T-helper 1 cell (primary cell): ENCODE measurements around the gene PCCA.
"Not testable (repeated sequence)": the region's sequence is repeated elsewhere in the genome, so short reads cannot be mapped to it uniquely, and the experiment has no call there.

Experiments
- DNase-seq, 5 donors: peaks; one replicate each; pipeline ENCODE4 v3.0.0-alpha.2; 2012 to 2020

The PCCA gene

DNA sequence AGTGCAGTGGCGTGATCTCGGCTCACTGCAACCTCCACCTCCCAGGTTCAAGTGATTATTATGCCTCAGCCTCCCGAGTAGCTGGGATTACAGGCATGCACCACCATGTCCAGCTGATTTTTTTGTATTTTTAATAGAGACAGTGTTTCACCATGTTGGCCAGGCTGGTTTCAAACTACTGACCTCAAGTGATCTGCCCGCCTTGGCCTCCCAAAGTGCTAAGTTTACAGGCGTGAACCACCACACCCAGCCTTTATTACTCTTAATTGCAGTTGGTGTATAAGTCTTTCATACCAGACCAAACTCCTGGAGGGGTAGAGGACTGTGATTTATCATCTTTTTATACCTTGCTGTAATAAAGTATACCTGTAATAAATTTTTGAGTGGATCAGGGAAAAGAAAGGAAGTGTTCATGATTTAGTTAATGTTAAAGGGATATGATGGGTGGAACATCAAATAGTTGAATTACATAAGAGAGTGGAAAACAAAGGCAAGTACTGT is 52.6 kb downstream of the PCCA start:
- not testable (repeated sequence) for DNase-seq

DNA sequence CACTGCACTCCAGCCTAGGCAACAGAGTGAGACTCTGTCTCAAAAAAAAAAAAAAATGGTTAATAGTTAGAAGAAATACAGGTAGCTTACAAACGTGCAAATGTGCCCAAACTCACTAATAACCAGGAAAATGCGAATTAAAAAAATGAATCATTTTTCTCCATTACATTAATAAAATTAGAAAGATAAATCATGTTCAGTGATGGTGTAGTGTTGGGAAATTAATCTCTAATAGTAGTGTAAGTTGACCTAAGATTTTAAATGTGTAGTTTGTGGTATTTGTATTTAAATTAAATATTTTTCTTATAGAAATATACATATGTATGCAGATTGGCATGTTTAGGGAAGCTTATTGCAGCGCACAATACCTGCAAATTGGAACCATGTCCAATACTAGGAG is 57.6 kb downstream of the PCCA start:
- no peak for DNase-seq

DNA sequence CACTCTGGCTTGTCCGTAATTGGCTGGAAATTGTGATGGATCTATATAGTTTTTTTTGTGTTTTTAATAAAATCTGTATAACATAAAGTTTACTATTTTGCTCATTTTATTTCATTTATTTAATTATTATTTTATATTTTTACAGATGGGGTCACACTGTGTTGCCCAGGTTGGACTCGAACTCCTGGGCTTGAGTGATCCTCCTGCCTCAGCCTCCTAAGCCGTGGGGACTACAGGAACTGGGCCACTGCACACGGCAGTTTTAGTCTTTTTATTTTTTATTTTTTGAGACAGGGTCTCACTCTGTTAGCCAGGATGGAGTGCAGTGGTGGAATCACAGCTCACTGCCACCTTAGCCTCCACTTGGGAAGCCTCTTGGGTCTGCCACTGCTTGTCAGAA is 58.9 kb downstream of the PCCA start:
- DNase-seq: no peak

DNA sequence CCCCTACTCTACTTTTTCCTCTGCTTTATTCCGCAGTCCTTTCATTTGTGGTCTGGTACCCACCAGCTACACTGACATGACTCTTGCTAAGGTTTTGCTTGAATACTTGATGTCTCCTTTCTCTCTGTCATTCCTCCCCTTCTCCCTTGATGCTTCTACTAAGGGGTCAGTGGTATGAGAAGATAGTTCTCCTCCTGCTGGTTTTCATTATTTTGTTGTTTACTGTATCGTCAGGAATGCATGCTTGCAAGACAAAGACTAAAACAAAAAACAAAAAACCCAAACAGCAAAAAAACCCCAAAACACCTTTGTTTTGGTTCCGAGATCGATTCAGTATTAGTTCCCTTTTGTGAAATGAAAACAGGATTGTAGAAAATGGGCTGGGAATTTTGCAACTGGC is 59.5 kb downstream of the PCCA start:
- no peak for DNase-seq

DNA sequence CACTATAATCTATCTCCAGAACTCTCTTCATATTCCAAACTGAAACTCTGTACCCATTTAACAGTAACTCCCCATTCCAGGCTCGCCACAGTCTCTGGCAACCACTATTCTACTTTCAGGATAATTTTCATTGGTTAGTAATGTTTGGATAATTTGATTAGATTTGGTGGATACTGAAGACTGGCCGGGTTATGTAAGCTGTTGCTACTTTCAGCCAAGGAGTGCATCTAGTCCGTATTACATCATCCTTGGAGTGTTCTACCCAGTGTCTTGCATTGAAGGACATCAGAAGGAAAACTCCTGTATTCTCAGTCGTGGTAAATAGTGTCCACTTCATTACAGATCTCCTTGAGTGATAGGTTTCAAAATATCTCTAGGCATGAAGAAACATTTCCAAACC is 60.5 kb downstream of the PCCA start:
- DNase-seq: no peak

DNA sequence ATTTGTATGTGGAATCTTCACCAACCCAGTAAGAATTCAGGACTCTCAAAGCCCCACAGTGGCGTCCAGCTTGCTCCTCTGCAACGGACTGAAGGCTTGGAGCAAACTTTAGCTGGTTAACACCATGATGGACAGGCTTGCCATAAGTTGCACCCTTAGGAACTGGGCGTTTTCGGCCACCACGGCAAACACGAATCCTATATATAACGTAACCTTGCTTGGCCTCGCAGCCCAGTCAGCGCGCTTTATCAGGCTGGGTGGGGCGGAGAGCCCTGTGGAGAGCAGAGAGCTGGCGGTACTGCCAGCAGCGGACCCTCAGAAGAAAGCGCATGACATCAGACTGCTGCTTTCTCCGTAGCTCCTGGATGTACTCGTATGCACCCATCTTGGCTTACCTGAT is 61.8 kb downstream of the PCCA start:
- not testable (repeated sequence) for DNase-seq

DNA sequence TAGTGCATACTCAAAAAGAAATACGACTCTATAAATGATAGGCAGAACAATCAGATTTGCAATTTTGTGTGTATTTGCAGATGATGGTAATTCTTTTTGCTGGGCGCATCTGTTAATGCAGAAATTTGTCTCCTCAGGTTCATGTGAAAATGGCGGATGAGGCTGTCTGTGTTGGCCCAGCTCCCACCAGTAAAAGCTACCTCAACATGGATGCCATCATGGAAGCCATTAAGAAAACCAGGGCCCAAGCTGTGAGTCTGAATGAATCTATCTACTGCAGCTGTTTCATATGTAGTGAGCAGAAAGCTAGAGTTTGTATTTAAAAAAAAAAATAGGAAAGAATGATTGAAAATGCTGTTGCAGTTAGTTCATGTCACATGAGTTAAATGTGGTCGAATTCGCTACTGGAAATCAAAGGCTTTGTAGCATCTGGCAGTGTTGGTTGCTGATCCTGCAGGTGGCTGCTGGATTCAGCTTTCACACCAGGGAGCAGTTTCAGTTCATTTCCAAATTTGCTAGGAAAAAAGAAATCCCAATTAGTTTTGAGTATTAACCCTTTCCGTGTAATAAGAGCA is 66.0 kb downstream of the PCCA start:
- DNase-seq: no peak

DNA sequence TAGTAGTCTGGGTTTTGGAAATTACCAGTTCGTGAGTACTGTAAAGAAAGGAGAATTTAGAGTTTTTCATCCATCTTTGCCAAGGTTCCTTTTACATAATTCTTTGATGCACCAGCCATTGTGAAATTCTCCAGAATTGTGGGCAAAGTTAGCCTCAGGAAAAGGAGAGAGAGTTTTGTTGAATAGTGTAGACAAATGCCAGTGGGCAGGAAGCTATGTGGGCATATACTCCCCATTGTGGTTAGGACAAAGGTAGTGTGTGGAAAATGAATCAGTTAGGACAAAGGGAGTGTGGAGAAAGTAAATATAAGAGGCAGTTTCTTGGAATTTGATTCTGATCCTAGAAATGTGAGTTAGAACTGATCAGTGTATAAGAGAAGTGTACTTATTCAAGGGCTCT is 67.9 kb downstream of the PCCA start:
- no peak for DNase-seq

DNA sequence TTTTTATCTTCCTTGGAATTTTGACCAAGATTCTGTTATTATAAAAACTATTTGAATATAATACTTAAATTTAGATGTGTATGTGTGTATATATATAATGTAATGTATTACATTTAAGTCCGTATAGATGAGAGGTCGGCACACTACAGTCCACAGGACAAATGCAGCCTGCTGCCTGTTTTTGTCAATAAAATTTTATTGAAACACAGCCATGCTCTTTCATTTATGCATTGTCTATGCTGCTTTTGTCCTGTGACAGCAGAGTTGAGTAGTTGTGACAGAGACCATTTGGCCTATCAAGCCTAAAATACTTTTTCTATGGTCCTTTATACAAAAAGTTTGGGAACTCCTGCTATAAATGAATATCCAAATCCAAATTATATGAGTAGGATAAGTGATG is 69.7 kb downstream of the PCCA start:
- no peak for DNase-seq

DNA sequence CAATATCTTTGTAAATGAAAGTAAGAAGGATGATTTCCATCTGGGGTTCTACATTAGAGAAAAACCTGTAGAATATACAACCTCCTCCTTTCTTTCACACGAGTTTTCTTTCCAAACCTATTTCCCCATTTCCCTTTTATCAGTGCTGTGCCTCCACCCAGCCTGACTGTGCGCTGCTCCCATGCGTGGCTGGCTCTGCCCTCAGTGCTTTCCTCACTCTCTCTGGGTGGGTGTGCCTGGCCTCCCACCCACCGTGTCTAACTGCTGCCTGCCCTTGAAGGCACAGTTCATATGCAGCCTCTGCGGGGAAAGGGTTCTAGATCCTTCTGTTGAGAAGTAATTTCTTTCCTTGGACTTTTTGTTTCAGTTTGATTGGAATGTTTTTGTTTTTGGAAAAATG is 70.7 kb downstream of the PCCA start:
- DNase-seq: no peak

DNA sequence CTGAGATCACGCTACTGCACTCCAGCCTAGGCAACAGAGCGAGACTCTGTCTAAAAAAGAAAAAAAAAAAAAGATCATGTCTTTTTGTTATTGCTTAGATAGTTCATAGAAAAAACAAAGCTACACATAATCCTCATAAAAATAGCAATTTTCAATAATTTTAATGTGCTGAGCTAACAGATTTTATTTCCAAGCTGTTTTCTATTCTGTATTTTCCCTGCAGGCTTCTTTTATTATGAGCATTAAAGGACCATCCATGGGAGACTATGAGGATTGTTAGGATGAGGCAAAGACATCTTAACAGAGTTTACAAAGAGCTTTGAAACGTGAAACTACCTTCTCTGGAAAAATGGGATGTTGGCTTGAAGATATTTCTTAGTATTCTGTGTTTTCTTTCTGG is 71.6 kb downstream of the PCCA start:
- no peak for DNase-seq

DNA sequence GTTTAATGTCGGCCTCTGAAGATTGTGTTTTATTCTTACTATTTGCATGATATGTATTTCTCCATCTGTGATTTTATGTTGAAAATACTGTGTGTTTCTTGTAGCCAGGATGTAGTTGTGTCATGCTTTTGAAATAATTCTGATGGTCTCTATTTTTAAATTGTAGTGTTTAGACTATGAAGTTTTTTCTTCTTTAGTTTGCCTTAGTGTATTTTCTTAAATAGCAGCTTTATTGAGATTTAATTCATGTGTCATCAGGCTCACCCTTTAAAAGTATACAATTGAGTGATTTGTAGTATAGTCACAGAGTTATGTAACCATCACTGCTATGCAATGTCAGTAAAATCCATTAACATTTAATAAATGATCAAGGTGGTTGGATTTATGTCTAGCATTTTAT is 74.5 kb downstream of the PCCA start:
- no peak for DNase-seq

DNA sequence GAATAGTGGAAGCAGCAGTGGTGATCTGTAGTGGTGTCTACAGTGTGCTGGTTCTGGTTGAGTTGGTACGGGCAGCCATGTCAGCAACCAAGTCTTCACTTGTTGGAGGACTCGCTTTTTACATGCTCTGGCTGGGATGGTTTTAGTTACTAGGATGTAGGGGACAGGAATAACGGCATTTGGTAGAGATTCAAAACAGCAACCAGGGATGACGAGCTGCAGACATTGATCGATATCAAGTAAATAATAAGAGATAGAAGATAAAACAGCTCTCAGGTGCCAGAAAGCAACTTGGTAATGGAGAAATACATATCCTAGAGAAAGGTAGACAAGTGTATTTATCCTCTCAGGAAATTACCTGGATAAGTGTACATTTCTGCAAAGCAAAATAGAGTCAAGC is 84.3 kb downstream of the PCCA start:
- no peak for DNase-seq

DNA sequence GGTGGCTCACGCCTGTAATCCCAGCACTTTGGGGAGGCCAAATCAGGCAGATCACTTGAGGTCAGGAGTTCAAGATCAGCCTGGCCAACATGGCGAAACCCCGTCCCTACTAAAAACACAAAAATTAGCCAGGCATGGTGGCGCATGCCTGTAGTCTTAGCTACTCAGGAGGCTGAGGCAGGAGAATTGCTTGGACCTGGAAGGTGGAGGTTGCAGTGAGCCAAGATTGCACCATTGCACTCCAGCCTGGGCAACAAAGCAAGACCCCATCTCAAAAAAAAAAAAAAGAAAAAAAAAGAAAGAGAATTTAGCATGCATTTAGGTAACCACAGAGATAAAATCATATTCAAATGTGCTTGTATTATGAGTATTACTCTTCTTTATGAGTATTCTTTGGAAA is 85.6 kb downstream of the PCCA start:
- not testable (repeated sequence) for DNase-seq

DNA sequence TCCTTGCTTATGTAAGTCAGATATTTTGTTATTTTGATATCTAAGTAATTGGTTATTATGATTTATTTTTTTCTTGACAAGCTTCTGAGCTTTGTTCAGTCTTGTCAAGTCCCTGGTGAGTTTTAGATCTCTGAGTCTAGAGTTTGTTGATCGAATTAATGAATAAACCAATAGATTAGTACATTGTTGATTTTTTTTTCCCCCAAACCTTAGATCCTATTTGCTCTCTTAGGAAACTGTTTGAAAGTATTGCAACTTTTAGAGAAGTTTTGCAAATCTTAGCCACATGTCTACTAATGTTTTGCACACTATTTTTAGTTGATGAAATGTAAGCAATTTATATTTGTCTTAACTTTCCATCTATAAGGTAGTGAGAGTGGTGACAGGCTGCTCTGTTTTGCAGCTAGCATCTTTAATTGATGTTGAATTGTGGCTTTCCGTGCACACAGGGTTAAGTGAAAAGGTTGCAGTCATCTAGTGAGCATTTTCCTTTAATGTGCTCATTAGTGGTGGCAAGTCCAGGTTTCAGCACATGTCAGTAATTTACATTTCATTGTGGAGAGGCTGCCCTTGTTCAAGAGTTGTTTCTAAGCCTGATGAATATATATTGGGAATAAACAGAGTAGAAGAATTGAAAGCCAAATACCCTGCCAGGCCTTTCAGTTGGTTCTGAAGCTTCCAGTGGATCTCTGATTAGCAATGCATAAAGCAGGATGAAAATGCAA is 86.3 kb downstream of the PCCA start:
- DNase-seq: no peak

DNA sequence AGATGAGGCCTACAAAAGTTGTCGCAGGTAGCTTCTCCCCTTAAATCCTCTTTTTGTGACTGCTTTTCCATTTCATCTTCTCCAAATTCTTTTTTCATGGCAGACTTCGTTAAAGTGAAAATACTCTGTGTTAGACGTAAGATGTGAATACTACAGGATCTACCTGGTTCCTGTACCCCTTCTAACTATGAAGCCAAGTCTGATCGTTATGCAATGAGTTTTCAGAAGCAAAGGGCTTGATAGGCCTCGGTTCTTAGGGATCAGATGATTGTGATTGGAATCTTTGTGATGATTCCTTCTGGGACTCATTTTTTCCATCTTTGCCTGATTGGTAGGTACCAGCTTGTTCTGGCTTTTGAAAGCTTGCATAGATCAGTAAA is 86.9 kb downstream of the PCCA start:
- DNase-seq: no peak

DNA sequence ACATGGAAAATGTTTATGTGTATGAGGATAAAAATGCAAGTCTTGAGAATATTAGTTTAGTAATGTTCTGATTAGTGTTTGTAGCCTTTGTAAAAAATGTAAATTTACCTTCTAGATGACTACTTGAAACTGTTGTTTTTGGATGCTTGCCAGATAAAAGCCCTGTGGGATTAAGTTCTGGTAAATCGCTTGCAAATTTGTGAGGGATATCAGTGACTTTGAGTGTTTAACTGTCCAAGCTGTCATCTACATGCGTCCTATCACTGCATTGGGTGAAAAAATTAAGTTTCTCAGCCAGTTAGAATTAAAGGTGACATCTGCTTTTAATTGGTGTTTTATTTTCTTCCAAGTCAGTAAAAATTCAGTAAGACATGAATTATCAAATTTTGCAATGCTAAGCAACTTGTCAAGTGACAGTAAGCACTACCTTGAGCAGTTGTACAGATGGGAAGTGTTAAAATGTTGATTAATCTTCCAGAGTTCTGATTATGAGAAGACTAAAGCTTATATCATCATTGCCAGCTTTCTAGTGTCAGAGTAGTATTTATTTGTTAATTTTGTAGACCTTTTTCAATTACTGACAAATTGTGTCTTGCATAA is 88.0 kb downstream of the PCCA start:
- DNase-seq: no peak

DNA sequence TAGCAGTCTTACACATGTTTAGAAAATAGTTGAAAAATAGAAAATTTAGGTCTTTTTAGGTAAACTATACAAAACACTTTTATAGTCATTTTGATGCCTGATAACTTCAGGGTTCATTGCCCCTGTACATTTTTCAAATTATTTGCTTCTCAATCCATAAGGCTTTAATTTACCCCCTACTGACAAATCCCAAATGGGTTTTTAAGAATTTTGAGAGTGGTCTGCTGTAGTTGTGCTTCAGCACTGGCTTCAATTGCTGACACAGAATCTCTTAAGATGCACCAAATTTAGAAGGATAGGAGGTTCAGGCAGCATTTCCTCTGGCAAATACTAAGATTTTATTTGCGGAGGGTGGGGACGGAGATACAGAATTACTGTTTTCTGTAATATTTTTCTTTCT is 89.4 kb downstream of the PCCA start:
- DNase-seq: no peak

DNA sequence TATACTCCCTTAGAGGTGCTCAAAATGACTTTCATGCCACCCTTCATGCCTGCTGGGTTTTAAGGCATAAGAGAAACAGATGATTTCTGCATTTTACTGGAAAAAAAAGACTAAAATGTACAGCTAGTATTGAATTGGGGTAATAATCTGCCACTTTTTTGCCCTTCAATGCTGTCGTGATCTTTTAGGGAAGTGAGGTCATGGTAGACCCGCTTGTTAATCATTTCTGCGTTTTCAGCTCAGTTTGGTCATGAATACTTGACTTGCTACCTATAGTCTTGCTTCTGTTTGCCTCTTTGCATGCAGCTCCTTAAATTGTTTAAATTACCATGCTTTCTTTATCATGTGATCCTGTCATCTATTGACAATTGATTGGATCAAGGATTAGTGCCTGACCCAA is 90.4 kb downstream of the PCCA start:
- no peak for DNase-seq

DNA sequence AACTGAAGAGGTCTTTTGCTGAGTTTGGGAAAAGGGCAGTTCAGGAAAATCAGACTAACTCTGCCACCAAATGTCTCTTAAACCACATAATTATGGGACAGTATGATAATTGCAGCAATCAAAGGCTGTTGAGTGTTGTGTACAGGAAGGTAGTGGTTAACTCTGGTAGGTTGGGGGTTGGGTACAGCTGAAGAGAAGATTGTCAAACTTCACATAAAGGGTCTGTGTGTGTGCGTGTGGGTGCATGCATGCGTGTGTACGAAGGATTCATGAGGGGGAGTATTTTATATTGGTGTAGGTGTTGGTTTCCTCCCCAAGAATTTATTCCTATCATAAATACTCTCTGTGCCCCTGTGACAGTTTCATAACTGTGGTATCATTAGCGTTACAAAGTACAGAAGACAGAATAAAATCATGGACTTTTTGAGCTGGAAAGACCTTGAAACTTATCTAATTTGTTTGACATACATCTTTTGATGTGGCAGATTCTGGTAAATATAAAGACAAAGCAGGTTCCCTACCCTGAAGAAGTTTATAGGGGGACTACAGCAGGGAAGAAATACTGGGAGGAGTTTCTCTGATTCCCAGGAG is 94.1 kb downstream of the PCCA start:
- peak in 1 of 5 donors; percentile 12 for DNase-seq

DNA sequence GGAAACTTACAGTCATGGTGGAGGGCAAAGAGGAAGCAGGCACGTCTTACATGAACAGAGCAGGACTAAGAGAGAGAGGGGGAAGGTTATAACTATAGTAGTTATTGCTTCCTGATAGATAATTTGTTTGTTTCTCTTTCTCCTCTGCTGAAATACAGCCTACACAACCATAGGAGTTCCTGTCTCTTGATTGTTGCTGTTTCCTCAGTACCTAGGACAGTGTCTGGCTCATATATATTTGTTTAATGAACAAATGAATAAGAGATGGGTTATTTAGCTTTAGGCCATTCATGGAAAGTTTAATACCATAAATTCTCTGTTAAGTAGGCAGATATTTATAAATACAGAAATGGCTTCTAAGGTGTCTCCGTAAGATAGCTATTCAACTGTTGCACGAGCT is 95.2 kb downstream of the PCCA start:
- DNase-seq: peak in 1 of 5 donors; percentile 2

DNA sequence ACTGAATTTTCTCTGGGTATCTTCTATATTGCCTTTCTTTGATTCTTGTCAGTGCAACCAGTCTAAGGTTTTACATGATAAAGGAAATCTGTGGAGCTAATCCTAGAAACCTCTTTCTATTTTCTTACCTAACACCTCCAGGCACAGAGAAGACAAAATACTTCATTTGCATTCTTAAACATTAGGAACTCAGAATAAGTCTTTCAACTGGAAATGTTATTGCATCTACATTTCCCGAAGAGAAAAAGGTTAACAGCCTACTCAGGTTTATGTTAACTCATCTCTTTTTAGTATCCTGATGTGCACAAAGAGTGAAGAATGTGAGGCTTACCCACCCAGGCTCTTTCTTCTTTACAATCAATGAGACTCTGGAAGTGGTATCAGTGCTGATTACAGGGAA is 106.7 kb downstream of the PCCA start:
- DNase-seq: no peak

DNA sequence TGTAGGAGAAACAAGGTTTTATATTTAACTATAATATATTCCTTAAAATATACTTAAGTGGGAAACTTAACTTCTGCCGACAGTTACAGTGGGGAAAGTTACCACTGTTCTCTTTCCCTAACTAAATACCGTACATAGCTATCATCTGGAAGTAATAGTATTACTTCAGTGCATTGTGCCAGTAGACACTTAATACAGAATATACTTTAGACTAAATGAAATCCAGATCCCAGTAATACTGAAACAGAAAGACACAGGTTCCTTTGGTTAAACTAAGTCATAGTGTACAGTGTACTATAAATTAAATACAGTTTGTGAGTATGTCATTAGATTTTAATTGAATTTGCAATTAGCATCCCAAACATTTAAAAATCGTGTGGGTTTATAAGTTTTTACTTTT is 107.5 kb downstream of the PCCA start:
- no peak for DNase-seq

DNA sequence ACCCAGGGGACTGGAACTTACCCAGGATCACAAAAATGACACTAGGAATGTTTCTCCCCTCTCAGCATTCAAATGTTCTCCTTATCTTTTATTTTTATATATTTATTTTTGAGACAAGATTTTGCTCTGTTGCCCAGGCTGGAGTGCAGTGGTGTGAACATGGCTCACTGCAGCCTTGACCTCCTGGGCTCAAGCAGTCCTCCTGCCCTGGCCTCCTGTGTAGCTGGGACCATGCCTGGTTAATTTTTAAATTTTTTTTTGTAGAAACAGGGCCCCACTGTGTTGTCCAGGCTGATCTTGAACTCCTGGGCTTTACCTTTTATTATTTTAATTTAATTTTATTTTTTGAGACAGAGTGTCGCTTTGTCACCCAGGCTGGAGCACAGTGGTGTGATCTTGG is 108.2 kb downstream of the PCCA start:
- DNase-seq: no peak
